EL (cell line): ENCODE data around the gene GTF2H4.
"Not testable (repeated sequence)": the region's sequence is repeated elsewhere in the genome, so short reads cannot be mapped to it uniquely, and the experiment has no call there.

Experiments
- DNase-seq: peaks from one replicate; pipeline ENCODE4 v3.0.0-alpha.2; 2016

The GTF2H4 gene

GRCh38 chr6:30926644-30927043 lies 18.6 kb downstream of the GTF2H4 start:
- peak; percentile 39 for DNase-seq

GRCh38 chr6:30927080-30927479 lies 19.1 kb downstream of the GTF2H4 start:
- not testable (repeated sequence) for DNase-seq

- DNase-seq, result no peak
Observed at GRCh38 chr6:30928677-30929076, 20.7 kb downstream of the GTF2H4 start.

DNA sequence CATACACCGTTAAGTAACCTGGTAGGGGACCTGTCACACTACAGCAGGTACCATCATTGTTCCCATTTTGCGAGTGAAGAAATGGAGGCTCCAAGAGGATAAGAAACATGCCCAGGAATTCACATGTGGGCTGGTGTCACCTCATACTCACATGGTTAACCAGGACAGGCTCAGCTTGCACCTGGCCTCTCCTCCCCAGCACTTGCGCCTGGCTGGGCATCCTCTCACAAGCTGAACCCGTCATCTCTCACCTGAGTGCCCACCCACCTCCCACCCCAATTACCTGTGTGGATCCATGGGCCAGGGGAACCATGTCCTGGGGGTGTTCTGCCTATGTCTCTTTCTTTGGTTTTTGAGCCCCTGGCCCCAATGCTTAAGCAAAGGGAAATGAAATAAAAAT lies 22.5 kb downstream of the GTF2H4 start:
- no peak for DNase-seq

DNA sequence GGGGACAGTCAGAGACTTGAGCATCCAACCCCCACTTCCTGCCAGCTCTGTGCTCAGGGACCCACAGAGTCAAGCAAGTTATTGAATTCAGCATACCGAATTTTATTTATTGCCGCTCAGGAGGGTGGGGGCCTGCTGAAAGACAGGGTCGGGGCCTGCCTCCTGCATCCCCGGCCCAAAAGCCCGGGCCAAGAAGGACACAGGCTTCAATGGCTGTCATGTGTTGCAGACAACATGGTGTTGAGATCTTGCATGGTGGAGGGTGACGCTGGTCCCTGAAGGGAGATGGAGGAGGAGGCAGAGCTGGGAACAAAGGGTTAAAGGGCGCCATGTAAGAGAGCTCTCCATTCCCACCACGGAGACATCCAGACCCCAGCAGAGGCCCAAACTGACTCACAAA lies 23.3 kb downstream of the GTF2H4 start:
- DNase-seq, result no peak

GRCh38 chr6:30931969-30932645 lies 24.1 kb downstream of the GTF2H4 start, which contains the start of gene SFTA2:
Gene SFTA2 (minus strand): TSS chr6:30932170. CDS start chr6:30932096, 74 bp downstream.
- no peak for DNase-seq

DNA sequence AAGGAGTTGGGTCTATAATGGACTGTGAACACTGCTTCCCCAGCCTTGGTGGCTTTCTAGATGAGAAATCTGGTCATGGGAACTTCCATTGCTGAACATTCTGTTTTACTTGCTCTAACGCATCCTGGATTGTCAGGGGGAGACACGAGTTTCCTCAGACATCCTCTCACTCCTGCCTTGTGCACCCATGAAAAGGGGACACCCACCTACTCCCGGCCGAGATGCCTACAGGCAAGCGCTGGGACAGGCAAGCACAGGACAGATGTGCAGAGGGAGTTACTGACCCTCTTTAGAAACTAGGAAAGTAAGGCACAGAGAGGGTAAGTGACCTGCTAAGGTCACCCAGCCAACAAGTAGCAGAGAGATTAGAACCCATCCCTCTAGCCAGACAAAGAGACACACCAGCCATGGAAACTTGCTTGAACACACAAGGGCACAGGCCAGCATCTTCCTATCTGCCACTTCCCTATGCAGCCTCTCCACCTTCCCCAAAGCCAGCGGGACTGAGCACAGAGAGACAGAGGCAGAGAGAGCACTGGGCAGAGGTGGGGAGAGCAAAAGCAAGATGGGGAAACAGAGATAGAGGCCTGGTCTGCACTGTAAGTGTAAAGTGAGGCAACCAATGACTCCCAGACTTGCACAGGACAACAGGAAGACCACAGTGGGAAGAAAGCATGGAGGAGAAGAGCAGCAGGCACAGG lies 24.8 kb downstream of the GTF2H4 start:
- DNase-seq, result no peak

GRCh38 chr6:30935018-30935417 lies 27.0 kb downstream of the GTF2H4 start:
- no peak for DNase-seq

DNA sequence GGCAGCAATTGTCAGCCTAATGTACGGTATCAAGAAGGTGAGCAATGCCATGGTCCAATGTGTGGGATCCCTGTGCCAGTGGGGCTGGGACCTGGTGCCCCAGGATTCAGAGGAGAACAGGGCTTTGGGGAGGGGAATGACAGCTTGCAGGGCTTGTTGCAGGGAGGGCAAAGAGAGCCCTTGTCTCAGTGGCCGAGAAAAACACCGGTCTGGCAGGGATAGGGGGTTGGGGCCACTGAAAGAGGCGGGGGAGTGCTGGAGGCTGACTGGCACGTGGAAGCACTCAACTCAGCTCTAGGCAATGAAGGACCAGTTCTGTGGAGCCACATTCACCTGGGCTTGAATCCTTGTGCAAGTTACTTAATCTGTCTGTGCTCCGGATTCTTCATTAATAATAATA lies 29.3 kb downstream of the GTF2H4 start:
- DNase-seq, result no peak

DNA sequence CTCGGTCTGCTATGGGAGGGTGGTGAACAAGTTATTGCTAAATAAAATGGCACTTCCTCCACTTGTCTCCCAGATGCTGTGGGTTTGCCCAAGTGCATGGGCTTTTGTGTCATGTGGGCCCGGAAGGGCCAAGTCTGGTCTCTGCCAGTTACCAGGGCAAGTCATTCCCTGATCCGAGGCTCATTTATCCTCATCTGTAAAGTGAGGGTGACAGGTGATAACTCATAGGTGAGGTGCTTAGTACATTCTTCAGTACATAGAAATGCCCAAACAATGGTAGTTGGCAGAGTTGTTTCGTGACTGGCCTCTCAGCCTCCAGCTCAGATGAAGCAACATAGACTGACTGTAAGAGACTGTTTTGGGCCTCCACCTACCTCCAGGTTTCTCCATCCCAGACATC lies 30.7 kb downstream of the GTF2H4 start:
- DNase-seq, result no peak

DNA sequence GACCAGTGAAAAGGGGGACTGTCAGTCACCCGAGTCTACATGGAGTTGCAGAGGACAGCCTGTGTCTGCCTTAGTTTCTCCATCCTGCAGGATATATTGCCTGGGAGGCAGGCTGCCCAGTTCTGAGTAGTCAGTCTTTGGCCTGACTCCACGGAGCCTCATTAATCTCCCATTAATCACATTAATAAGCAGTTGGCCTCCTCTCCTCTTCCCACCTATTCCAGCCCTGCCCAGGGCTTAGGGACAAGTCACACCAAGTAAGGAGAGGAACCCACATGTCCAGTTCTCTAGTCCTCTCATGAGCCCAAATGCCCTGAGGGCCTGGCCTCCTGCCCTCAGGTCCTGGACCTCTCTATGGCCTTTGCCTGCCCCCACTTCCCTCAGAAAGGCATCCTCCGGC lies 31.5 kb downstream of the GTF2H4 start:
- DNase-seq, result no peak

DNA sequence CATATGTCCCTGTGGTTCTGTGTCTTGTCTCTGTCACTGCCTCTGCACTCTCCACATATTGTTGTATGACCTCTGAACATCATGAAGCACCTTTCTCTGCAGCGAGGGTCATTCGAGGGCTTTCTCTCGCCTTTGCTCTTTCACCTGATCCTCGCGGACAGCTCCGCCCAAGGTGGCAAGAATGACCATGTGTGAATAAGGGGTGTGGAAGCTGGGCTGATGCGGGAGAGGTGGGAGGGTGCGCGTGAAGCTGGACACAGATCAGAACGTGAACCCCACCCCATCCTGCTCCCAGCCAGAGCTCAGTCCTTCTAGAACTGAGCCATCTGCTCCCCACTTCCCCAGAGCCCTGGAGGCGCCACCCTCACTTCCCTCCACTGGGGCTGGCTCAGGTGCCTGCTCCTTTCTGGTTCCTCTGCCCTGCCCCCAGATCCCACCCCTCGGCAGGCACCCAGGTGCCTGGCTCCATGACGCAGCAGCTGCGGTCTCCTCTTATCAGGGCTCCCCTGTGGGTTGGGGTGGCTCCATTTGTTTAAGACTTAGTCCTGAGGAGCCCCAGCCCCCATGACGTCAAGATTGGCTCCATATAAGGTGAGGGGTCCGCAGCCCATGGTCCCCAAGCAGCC lies 32.5 kb downstream of the GTF2H4 start, which contains the start of gene MUCL3:
TSS of gene MUCL3 (plus strand) at position 613 of the 626 bp plus-strand sequence. CDS start 27 bp downstream, outside the sequence.
- no peak for DNase-seq

DNA sequence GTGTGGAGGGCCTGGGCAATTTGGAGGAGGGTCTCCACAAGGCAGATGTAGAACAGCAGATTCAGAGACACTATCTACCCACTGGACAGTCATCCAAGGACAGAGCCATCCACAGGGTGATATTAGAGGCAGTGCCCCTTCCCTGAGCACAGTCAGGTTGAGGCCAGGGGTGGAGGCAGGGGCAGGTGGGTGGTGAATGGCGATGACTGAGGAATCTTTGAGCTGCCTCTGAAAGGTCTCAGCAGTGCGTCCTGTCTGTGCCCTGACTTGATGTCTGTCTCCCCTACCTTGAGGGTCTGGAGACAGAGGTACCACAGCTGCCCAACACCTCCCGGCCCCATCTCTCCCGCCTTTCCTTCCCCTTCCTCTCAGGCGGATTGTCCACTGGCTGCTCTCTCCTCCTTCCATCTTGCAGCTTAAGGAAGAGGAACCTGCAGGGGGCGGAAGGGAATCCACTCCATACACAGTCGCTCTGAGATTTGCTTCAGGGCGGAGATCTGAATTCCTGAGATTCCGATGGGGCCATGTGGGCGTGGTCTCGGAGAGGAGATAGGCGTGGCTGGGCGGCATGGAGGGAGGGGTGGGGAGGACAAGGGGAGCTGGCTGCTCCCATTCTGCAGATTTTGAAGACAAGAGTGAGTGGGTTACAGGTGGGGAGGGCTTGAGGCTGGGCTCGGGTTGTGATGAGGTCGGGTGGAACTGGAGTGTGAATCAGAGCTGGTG lies 34.5 kb downstream of the GTF2H4 start:
- DNase-seq, result peak; percentile 95

- no peak for DNase-seq
Observed at GRCh38 chr6:30944051-30944450, 36.0 kb downstream of the GTF2H4 start.

GRCh38 chr6:30945281-30945680 lies 37.3 kb downstream of the GTF2H4 start:
- DNase-seq, result no peak

- DNase-seq, result no peak
Observed at GRCh38 chr6:30947231-30947630, 39.2 kb downstream of the GTF2H4 start.

GRCh38 chr6:30948811-30949210 lies 40.8 kb downstream of the GTF2H4 start:
- no peak for DNase-seq

DNA sequence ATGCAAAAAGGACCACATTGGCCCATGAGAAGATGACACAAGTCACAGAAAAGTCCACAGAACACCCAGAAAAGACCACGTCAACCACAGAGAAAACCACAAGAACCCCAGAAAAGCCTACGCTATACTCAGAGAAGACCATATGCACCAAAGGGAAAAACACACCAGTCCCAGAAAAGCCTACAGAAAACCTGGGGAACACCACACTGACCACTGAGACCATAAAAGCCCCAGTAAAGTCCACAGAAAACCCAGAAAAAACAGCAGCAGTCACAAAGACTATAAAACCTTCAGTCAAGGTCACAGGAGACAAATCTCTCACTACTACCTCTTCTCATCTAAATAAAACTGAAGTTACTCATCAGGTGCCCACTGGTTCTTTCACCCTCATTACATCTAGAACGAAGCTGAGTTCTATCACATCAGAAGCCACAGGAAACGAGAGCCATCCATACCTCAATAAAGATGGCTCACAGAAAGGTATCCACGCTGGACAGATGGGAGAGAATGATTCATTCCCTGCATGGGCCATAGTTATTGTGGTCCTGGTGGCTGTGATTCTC lies 44.0 kb downstream of the GTF2H4 start:
- DNase-seq, result no peak

DNA sequence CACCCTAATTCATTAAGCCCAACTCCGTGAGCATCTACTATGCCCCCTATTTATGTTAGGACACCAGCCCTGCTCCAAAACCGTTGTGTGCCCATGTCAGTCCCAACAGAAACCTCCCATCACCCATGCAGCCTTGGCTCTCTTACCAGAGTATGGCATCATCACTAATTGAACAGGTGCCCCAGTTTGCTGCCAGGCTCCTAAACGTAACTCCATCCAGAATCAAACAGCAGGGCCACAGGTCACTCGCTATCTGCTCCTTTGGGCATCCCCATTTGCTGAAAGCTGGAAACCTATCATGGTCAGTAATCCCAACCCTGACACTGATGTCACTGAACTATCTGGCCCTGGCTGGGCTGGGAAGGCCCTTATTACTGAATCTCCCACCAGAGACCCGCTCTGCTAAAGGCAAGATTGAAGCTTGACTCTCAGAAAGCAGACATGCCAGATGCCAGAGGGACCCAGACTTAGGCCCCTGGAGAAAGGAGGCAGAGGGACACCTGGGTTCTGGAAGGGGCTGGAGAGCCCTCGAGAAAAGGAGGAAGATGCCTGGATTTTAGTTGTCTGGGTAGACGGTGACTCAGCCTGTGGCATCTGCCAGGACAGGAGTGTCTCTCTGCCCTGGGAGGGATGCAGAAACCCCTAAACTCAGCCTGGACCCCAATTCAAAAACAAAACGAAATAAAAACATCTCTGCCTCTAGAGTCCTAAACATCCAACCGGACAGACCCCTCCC lies 46.8 kb downstream of the GTF2H4 start:
- peak; percentile 18 for DNase-seq

GRCh38 chr6:30955367-30956042 lies 47.5 kb downstream of the GTF2H4 start:
- DNase-seq, result peak; percentile 56

DNA sequence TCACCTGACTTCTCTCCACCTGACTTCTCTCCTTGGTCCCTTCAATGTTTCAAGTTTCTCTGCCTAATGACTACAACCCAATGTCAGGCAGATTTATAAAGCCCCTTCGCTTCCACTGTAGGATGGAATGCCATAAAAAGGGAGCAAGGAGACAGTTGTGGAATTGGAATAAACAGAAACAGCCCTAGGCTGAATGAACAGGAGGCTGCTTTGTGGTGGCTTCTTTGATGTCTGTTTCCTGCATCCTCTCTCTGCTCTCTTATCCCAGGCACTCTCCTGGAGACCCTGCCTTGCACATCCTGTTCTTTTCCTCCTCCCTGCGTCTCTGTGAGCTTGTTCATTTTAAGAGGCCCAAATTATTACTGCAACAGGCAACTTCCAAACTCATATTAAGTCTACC lies 49.7 kb downstream of the GTF2H4 start:
- no peak for DNase-seq
